Measurements from ENCODE around the gene POFUT2.

DNA sequence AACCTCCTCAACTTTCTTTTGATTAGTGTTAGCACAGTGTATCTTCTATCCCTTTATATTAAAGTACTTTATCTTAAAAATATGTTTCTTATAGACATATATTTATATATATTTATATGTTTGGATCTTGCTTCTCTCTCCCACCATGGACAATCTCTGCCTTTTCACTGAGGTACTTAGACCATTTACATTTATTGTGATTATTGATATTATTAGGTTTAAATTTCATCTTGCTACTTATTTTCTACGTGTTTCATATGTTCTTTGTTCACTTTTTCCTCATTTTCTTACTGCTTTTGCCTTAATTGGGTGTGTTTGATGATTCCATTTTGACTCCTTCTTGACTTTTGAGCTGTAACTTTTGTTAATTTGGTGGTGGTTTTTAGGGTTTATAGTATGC, 70.7 kb downstream of the POFUT2 start:
- TF ChIP-seq GATA2 (IDR thresholded peaks at IDR 0.05; ENCODE audit: low read depth, low read length) (no peak), GATA3 (IDR thresholded peaks at IDR 0.05; ENCODE audit: low read depth, low read length) (no peak)
